ENCODE measurements around the gene NADSYN1. TPM values are rescaled to one million over a fixed set of nuclear protein-coding genes. Genes with fewer than 3 reads are reported as not detected.

The NADSYN1 gene
- total and polyA plus RNA-seq, 2 of the 13 experiments (the other 11 are each of a cell fraction or from before 2014, with no cell fraction given), result 35.7 to 51.5 TPM

- H3K4me3 ChIP-seq (replicated peaks in 1 of 3; ENCODE audit: insufficient read depth in 1 of 3, low read depth in 2 of 3, low read length in 3 of 3), result peak overlapping the region; percentile 70 to 99 (median 87)
- H3K4me1 ChIP-seq (ENCODE audit: insufficient read depth, low read length), result peaks cover 44% of the 10 kb centered on the region
- peaks cover 40% of the 10 kb centered on the region for H3K79me2 ChIP-seq (ENCODE audit: insufficient read depth, low read length)
- peak overlapping the region; percentile 84 for H3K4me2 ChIP-seq (ENCODE audit: low read depth, low read length)
- peak overlapping the region; percentile 43 for H3K9ac ChIP-seq (ENCODE audit: insufficient read depth, low read depth, low read length)
- ChIA-PET CTCF (ENCODE audit: low intra/inter-chr PET ratio, low total read pairs) (no interaction called here), POLR2A (interaction anchor here (0.6 to 1.0 kb wide), 6 partner anchors 14 to 378 kb away, joined by 3 to 8 read pairs (median 4); no protein-coding TSS in a partner anchor)
- H3K9me3 ChIP-seq (ENCODE audit: low read length), result no peaks in the 10 kb centered on the region
- 45% methylated on average over 32 of the region's 40 CpGs for WGBS (ENCODE audit: low lambda C conversion rate)
- ATAC-seq (peak; percentile 2), DNase-seq (ENCODE audit: low spot score) (peak; percentile 11), FAIRE-seq (no peak)
- no peaks in the 10 kb centered on the region for H4K20me1 ChIP-seq (ENCODE audit: insufficient read depth, low read length)
- H2AFZ ChIP-seq (ENCODE audit: low read length), result no peak overlapping the region
- in situ Hi-C loops (cut with HindIII; ENCODE audit: extremely low pct_ligation_motif_present, low pct_unique_long_range_greater_than_20kb) (no loop called here), intact Hi-C loops (cut with micrococcal nuclease; ENCODE audit: unreplicated experiment) (no loop called here)
- H3K36me3 ChIP-seq (replicated peaks in 1 of 2; ENCODE audit: control insufficient read depth in 1 of 2, insufficient read depth in 2 of 2, low read length in 2 of 2), result peaks cover 6 to 25% of the 10 kb centered on the region in 2 experiments; a peak in 4 of 5 replicates
- peak overlapping the region; percentile 51 for H3K27ac ChIP-seq (ENCODE audit: extremely low read length, insufficient read depth, low read length)
- BruUV-seq (replicated peaks), result no TSS peak
- H3K27me3 ChIP-seq (ENCODE audit: control insufficient read depth in 1 of 2, insufficient read depth in 2 of 2, low read length in 2 of 2), result no peaks in the 10 kb centered on the region
- TF ChIP-seq ZNF501 (CRISPR knock-in tag; IDR thresholded peaks at IDR 0.05) (peak; percentile 52; the same call in 1 of the 2 replicates), ZNF34 (CRISPR knock-in tag; IDR thresholded peaks at IDR 0.05; ENCODE audit: borderline replicate concordance) (no peak), TEAD2 (CRISPR knock-in tag; IDR thresholded peaks at IDR 0.05) (no peak), CREB1 (IDR thresholded peaks at IDR 0.05) (no peak), CREB1 (CRISPR knock-in tag; IDR thresholded peaks at IDR 0.05) (peak; percentile 25; the same call in 1 of the 2 replicates), NR2F6 (IDR thresholded peaks at IDR 0.05) (no peak), NR2F6 (CRISPR knock-in tag; IDR thresholded peaks at IDR 0.05) (no peak), ZNF850 (CRISPR knock-in tag; conservative IDR thresholded peaks at IDR 0.05) (no peak), MTF1 (CRISPR knock-in tag; IDR thresholded peaks at IDR 0.05) (no peak), GZF1 (CRISPR knock-in tag; IDR thresholded peaks at IDR 0.05) (no peak), ZNF282 (IDR thresholded peaks at IDR 0.05; ENCODE audit: partially characterized antibody) (no peak), HOXA7 (CRISPR knock-in tag; IDR thresholded peaks at IDR 0.05) (no peak), ZBTB26 (CRISPR knock-in tag; IDR thresholded peaks at IDR 0.05; ENCODE audit: borderline replicate concordance) (no peak), NR2F2 (IDR thresholded peaks at IDR 0.05; ENCODE audit: borderline replicate concordance, low read depth) (no peak), ZEB1 (IDR thresholded peaks at IDR 0.05; ENCODE audit: insufficient replicate concordance, low read depth) (peak; percentile 31), KLF13 (CRISPR knock-in tag; IDR thresholded peaks at IDR 0.05) (no peak), TBX3 (IDR thresholded peaks at IDR 0.05; ENCODE audit: borderline replicate concordance) (no peak), ZNF205 (CRISPR knock-in tag; IDR thresholded peaks at IDR 0.05) (no peak), ZNF317 (CRISPR knock-in tag; IDR thresholded peaks at IDR 0.05) (no peak)
- TF ChIP-seq, protein P1, sequence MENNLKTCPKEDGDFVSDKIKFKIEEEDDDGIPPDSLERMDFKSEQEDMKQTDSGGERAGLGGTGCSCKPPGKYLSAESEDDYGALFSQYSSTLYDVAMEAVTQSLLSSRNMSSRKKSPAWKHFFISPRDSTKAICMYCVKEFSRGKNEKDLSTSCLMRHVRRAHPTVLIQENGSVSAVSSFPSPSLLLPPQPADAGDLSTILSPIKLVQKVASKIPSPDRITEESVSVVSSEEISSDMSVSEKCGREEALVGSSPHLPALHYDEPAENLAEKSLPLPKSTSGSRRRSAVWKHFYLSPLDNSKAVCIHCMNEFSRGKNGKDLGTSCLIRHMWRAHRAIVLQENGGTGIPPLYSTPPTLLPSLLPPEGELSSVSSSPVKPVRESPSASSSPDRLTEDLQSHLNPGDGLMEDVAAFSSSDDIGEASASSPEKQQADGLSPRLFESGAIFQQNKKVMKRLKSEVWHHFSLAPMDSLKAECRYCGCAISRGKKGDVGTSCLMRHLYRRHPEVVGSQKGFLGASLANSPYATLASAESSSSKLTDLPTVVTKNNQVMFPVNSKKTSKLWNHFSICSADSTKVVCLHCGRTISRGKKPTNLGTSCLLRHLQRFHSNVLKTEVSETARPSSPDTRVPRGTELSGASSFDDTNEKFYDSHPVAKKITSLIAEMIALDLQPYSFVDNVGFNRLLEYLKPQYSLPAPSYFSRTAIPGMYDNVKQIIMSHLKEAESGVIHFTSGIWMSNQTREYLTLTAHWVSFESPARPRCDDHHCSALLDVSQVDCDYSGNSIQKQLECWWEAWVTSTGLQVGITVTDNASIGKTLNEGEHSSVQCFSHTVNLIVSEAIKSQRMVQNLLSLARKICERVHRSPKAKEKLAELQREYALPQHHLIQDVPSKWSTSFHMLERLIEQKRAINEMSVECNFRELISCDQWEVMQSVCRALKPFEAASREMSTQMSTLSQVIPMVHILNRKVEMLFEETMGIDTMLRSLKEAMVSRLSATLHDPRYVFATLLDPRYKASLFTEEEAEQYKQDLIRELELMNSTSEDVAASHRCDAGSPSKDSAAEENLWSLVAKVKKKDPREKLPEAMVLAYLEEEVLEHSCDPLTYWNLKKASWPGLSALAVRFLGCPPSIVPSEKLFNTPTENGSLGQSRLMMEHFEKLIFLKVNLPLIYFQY (CRISPR knock-in tag; IDR thresholded peaks at IDR 0.05; ENCODE audit: borderline replicate concordance), result no peak
Measured at GRCh38 chr11:71452199-71453036, 585 bp upstream of the NADSYN1 start.
